Lung (tissue), 12 donors: Measurements from ENCODE around the gene PXYLP1. TPM values are rescaled to one million over a fixed set of nuclear protein-coding genes. Genes with fewer than 3 reads are reported as not detected.
A peak's percentile ranks its signal among the peaks of the same experiment; 100 is the strongest.

Experiments
- ATAC-seq: fragments of 200-7000 bp; cut with Tn5 transposase; one replicate; pipeline ENCODE4 v1.9.1; 2020; ENCODE audit warnings: moderate number of reproducible peaks; ENCODE audit not compliant: insufficient read depth, low FRiP score
- DNase-seq, 3 donors: peaks; one replicate each; pipeline ENCODE4 v3.0.0-alpha.2; 2013 to 2017
- H3K27ac ChIP-seq, 2 donors: one replicate each; pipeline ENCODE4 v1.5.1; 2013; ENCODE audit warnings: mild to moderate bottlenecking in 2 of 2, moderate library complexity in 2 of 2, control low read depth in 1 of 2, inconsistent platforms in 1 of 2, low read depth in 1 of 2, low read length in 1 of 2
- H3K27me3 ChIP-seq, 3 donors: one replicate each; pipeline ENCODE4 v1.5.1; 2013; ENCODE audit warnings: low read length in 2 of 3; ENCODE audit not compliant: control insufficient read depth in 3 of 3, insufficient read depth in 3 of 3
- H3K36me3 ChIP-seq, 4 donors: one replicate each; pipeline ENCODE4 v1.5.1; 2013; ENCODE audit warnings: low read length in 4 of 4, mild to moderate bottlenecking in 1 of 4, moderate library complexity in 1 of 4; ENCODE audit not compliant: control insufficient read depth in 4 of 4, insufficient read depth in 4 of 4
- H3K4me1 ChIP-seq, 5 donors: one replicate each; pipeline ENCODE4 v1.5.1; 2013; ENCODE audit warnings: low read length in 5 of 5, mild to moderate bottlenecking in 2 of 5, moderate library complexity in 1 of 5; ENCODE audit not compliant: control insufficient read depth in 5 of 5, insufficient read depth in 5 of 5
- H3K4me3 ChIP-seq: one replicate; pipeline ENCODE4 v1.5.1; 2013; ENCODE audit warnings: mild to moderate bottlenecking, control low read depth, moderate library complexity
- H3K9ac ChIP-seq, 2 donors: one replicate each; pipeline ENCODE4 v1.5.1; 2013; ENCODE audit warnings: low read length in 2 of 2, control low read depth in 1 of 2; ENCODE audit not compliant: insufficient read depth in 1 of 2
- H3K9me3 ChIP-seq, 4 donors: one replicate each; pipeline ENCODE4 v1.5.1; 2013; ENCODE audit warnings: low read length in 3 of 4, mild to moderate bottlenecking in 1 of 4, moderate library complexity in 1 of 4; ENCODE audit not compliant: control insufficient read depth in 4 of 4, insufficient read depth in 3 of 4
- WGBS, 2 donors: extraction: QIAGEN DNeasy Blood & Tissue Kit; methylation state at CpG; one replicate each; pipeline ENCODE4 v1.1.7; 2013; 5-methylcytosine and 5-hydroxymethylcytosine counted together
- polyA plus RNA-seq, 2 donors: library from polyadenylated mRNA; stranded (reverse); fragments of 200-250 nt; gene quantifications; one replicate each; pipeline ENCODE4 v1.2.1, GENCODE V29; 2013
- total RNA-seq, 2 donors: library from RNA; depleted of rRNA in 1 of 2; stranded (reverse); fragments of >200 nt in 1 of 2; gene quantifications; one replicate each; pipeline ENCODE4 v1.2.1, GENCODE V29; 2014 to 2021
- TF ChIP-seq, protein P1 (sequence below): IDR thresholded peaks from 2 replicates; pipeline ENCODE4 v1.5.1; 2012; ENCODE audit warnings: mild to moderate bottlenecking; ENCODE audit errors: control extremely low read depth, extremely low read depth
- donor health status: control.
- donor health status: control.
- donor health status: Bipolar disorder and iron deficiency.
- donor health status: healthy.
- donor health status: DM: yes; HTN: yes; CAD: no.

PXYLP1 gene
- total and polyA plus RNA-seq, 4 donors = 6.3 to 17.8 (median 7.4) TPM

DNA sequence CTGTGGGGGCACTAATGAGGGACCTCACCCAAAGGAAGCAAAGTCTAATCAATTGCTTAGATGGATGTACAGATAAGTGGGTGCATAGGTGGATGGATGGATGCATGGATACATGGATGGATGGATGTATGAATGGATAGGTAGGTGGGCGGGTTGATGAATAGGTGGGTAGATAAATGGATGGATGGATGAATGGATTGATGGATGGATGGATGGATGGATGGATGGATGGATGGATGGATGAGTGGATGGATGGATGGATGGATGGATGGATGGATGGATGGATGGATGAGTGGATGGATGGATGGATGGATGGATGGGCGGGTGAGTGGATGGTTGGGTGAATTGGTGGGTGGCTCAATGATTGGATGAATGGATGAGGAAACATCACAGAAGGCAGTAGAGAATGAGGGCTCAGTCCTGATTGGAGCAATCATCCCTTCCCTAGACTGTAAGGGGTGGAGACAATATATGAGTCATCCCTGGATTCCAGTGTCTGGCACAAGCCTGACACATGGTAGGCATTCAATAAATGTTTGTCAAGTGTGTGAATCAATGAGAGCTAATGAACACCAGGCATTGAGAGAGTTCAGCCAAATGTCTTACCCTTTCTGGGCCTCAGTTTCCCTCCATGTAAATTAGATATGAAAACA lies 40.4 kb upstream of the PXYLP1 start:
- Histone ChIP-seq H3K4me3 (no peak overlapping the region), H3K27me3 (no peaks in the 10 kb centered on the region), H3K9me3 (peaks cover 0 to 3% (median 0%) of the 10 kb centered on the region in 4 donors), H3K36me3 (no peaks in the 10 kb centered on the region), H3K27ac (no peak overlapping the region), H3K9ac (no peak overlapping the region), H3K4me1 (no peaks in the 10 kb centered on the region)
- WGBS, 2 donors = 53 to 73% methylated on average over 2 of the region's 2 CpGs
- ATAC-seq (no peak), DNase-seq (no peak)
- TF ChIP-seq, protein P1, sequence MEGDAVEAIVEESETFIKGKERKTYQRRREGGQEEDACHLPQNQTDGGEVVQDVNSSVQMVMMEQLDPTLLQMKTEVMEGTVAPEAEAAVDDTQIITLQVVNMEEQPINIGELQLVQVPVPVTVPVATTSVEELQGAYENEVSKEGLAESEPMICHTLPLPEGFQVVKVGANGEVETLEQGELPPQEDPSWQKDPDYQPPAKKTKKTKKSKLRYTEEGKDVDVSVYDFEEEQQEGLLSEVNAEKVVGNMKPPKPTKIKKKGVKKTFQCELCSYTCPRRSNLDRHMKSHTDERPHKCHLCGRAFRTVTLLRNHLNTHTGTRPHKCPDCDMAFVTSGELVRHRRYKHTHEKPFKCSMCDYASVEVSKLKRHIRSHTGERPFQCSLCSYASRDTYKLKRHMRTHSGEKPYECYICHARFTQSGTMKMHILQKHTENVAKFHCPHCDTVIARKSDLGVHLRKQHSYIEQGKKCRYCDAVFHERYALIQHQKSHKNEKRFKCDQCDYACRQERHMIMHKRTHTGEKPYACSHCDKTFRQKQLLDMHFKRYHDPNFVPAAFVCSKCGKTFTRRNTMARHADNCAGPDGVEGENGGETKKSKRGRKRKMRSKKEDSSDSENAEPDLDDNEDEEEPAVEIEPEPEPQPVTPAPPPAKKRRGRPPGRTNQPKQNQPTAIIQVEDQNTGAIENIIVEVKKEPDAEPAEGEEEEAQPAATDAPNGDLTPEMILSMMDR = no peak

DNA sequence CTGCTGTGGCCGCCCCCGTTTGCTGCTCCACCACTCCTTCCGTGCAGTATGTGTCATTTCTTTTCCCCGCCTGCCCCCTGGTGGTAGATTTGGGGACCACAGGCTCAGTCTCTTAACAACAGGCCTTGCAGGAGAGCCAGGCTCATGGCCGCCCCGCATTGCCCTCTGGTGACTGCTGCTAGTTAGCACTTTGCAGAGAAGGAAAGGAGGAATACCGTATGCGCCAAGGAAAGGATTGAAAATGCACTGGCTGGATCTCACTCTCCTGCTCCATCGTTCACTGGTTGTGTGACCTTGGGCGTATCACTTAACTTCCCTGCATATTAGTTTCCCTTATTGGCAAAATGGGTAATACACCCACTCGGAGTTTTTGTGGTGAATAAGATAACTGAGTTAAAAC lies 39.3 kb upstream of the PXYLP1 start:
- TF ChIP-seq, protein P1 = peak; percentile 95
- Histone ChIP-seq H3K27ac (no peak overlapping the region), H3K27me3 (no peaks in the 10 kb centered on the region), H3K4me3 (no peak overlapping the region), H3K9ac (no peak overlapping the region), H3K9me3 (peaks cover 0 to 3% (median 0%) of the 10 kb centered on the region in 4 donors), H3K36me3 (no peaks in the 10 kb centered on the region), H3K4me1 (no peaks in the 10 kb centered on the region)
- 13 to 15% methylated on average over 11 of the region's 11 CpGs for WGBS, 2 donors
- ATAC-seq (peak; percentile 99), DNase-seq (peak; percentile 97 to 98 (median 98))

DNA sequence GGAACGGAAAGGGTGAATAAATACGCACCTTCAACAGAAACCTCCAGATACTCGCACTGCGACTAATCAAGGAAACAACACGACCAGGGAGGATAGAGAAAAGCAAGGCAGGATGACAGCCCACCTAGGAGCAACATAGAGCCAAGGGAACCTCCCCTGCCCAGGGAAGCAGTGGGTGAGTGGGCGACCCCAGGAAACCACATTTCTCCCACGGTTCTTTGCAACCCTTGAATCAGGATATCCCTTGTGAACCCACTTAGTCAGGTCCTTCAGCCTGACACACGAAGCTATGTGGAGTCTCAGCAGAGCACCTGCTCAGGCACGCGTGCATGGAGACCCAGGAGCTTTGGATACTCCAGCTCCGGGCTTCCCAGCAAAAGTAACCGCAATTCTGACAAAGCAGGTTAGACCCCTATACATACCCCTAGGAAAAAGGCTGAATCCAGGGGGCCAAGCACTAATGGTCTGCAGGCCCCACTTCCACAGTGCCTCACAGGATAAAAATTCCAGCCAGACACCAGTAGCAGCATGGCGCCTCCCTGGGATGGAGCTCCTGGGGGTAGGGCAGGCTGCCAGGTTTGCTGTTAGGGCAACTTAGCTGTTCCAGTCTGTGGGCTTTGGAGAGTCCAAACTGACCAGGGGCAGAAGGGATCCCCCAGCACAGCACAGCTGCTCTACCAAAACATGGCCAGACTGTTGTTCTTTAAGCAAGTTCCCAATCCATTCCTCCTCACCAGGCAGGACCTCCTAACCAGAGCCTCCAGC lies 38.4 kb upstream of the PXYLP1 start:
- TF ChIP-seq, protein P1 = no peak
- Histone ChIP-seq H3K9me3 (peaks cover 0 to 1% (median 0%) of the 10 kb centered on the region in 4 donors), H3K4me1 (no peaks in the 10 kb centered on the region), H3K4me3 (no peak overlapping the region), H3K36me3 (no peaks in the 10 kb centered on the region), H3K27ac (no peak overlapping the region), H3K27me3 (no peaks in the 10 kb centered on the region), H3K9ac (no peak overlapping the region)
- no peak for DNase-seq
- ATAC-seq = no peak
- WGBS, 2 donors = 72 to 76% methylated on average over 13 of the region's 13 CpGs
